GM20000 (cell line): Measurements from ENCODE around the gene PDCD1.

Experiments used
- DNase-seq: peaks from one replicate; pipeline ENCODE4 v3.0.0; 2012; ENCODE audit warnings: low spot score
- TF ChIP-seq, protein P1 (sequence below): IDR thresholded peaks from 2 replicates; pipeline ENCODE4 v1.5.1; 2012; ENCODE audit warnings: mild to moderate bottlenecking, control low read depth; ENCODE audit errors: extremely low read depth, missing control alignments

PDCD1 gene

DNA sequence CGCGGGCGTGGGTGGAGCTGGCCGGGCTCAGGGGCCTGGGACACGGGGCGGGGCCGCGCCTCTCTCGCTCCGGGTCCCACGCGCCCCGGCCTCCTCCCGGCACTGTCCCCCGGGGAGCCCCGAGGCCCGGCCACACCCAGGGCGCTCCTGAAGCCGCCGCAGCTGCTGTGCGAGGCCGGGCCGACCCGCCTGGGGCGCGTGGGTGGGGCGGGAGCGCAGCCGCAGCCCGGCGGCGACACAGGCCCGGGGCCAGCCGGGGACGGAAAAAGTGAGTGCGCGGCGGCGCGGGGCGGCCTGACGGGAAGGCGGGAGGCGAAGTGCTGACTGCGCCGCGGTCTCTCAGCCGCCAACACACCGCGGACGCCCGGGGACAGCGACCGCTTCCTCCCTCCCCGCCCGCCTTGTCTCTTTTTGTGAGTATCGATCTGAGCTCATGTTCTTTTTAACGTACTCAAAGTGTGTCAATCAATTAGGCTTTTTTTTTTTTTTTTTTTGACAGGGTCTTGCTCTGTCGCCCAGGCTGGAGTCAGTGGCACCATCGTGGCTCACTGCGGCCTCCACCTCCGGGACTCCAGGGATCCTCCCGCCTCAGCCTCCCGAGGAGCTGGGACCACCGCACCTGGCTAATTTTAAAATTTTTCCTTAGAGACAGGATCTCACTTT is 14.5 kb downstream of the PDCD1 start:
- DNase-seq = peak; percentile 96
- TF ChIP-seq, protein P1, sequence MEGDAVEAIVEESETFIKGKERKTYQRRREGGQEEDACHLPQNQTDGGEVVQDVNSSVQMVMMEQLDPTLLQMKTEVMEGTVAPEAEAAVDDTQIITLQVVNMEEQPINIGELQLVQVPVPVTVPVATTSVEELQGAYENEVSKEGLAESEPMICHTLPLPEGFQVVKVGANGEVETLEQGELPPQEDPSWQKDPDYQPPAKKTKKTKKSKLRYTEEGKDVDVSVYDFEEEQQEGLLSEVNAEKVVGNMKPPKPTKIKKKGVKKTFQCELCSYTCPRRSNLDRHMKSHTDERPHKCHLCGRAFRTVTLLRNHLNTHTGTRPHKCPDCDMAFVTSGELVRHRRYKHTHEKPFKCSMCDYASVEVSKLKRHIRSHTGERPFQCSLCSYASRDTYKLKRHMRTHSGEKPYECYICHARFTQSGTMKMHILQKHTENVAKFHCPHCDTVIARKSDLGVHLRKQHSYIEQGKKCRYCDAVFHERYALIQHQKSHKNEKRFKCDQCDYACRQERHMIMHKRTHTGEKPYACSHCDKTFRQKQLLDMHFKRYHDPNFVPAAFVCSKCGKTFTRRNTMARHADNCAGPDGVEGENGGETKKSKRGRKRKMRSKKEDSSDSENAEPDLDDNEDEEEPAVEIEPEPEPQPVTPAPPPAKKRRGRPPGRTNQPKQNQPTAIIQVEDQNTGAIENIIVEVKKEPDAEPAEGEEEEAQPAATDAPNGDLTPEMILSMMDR = no peak

DNA sequence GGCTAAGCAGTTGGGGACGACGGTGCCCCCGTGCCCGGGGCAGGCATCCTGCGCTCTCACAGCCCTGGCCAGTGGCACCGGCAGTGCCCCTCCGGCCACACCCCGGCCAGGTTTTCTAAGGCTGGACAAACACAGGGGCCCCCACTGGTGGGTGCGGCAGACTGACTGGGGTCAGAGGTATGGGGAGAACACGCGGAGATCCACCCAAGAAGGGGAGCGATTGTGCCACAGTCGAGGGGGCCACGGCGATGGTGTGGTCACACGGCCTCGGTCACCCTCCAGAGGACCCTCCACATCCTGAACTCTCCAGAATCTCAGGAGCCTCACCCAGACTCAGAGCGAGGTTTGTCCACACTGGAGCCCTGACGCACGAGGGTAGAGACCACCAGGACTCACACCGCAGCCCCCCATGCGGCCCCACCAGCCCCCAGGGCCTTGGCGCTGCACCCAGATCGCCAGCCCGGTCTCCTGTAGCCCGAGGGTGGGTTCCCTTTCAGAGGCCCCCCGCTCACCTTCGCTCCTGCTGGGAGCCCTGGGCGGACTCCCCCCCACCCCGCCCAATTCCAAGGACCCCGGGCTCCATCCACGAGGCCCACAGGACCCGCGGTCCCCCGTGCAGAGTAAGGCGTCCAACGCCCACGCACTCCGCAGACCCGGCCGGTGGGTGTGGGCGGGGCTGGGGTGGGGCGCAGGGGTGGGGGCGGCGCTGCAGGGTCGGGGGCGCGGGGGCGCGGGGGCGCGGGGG is 15.2 kb downstream of the PDCD1 start:
- DNase-seq = no peak

DNA sequence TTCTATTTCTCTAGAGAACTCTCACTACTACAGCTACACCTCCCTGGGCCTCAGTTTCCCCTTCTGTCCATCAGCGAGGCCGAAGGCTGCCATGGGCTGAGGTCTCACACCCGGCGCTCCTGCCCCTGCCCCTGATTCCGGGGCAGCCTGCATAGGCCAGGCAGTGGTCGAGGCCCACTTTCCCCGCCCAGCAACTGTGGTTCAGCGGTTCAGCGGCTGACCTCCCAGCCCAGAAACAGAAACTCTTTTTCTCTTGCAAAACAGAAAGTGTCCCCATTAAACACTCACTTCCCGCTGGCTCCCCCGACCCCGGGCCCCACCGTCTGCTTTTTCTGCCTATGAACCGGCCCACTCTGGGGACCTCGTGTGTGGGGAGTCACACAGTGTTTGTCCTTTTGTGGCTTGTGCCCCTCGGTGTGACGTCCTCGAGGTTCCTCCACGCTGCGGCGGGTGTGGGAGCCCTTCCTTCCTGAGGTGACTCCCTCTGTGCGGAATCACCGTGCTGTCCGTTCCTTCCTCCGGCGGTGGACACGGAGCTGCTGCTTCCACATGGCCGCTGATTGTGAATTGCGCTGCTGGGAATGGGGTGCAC is 16.0 kb downstream of the PDCD1 start:
- TF ChIP-seq, protein P1 = no peak
- peak; percentile 89 for DNase-seq

More for the DNA sequence above, 15.2 kb downstream of the PDCD1 start:
- TF ChIP-seq, protein P1 = no peak

DNA sequence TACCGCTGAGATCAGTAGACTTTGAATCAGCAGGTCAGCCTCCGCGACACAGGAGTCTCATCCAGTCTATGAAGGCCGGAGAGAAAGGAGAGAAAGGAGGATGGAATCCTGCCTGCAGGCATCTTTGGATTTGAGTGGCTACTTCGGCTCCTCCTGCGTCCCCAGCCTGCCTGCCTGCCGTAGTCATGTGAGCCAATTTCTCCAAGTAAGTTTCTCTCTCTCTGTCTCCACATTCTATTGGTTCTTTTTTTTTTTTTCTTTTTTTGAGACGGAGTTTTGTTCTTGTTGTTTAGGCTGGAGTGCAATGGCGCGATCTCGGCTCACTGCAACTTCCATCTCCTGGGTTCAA is 16.7 kb downstream of the PDCD1 start:
- no peak for DNase-seq
- TF ChIP-seq, protein P1 = no peak

DNA sequence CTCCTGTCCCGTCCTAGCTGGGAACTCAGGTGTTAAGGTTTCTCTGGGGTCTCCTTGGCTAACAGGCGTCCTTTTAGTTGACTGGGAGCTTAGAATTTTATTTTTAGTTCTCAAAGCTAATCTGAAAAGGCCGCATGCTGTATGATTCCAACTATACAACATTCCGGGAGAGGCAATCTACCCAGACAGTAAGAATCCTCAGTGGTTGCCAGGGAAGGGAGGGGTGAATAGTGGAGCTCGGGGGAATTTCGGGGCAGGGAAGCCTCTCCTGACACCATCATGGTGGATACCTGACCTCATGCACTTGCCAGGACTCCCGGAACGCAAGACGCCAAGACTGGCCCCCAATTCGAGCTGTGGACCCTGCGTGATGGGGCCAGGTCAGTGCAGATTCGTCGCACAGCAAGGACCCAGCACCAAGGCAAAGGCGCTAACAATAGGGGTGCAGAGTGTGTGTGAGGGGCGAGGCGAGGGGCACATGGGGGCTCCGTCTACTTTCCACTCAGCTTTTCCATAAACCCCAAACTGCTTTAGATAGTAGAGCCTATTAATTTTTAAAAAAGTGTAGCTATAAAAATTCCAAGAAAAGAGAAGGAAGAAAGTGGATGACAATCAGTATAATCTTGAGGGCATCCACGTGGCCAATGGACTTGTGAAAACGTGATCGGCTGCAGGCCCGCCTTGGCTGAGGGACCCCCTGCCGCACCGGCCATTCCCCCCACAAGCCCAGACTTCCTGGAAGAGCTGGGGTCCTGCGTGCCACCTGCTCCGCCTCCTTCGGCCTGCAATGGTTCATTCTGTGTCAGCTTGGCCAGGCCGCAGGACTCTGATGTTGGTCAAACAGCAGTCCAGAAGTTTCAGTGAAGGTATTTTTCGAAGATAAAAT is 17.3 kb downstream of the PDCD1 start:
- DNase-seq = no peak
- TF ChIP-seq, protein P1 = no peak

DNA sequence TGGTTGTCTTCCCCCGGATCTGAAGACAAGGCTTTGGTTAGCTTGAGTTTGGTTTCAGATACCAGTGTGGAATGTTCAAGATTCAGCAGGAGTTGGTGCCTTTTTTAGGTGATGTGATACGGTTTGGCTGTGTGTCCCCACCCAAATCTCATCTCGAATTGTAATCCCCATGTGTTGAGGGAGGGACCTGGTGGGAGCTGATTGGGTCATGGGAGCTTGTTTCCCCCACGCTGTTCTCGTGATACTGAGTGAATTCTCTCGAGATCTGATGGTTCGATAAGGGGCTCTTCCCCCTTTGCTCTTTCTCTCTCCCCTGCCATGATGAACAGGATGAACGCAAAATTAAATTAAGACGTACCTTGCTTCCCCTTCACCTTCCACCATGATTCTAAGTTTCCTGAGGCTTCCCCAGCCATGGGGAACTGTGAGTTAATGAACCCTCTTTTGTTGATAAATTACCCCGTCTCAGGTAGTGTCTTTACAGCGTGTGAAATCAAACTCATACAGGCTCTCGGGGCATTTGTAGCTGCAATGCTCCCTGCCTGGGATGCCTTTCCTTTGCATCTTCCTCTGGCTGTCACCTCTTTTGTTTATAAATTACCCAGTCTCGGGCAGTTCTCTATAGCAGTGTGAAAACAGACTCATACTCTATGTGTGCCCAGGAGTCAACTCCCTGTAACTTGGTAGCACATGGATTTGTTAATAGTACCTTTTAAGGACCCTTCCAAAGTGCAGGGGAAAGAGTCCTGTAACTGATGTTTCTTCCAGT is 21.3 kb downstream of the PDCD1 start:
- TF ChIP-seq, protein P1 = no peak

More for the DNA sequence above, 21.3 kb downstream of the PDCD1 start:
- DNase-seq = no peak
